PC-3 (cell line): ENCODE results near the gene MALRD1.

Experiments
- EZH2 ChIP-seq: fragments of 300-600 bp; sonication (generic); IDR thresholded peaks from one replicate; pipeline ENCODE4 v1.6.1; 2017; ENCODE audit warnings: antibody characterized with exemption, mild to moderate bottlenecking, low read length; ENCODE audit not compliant: unreplicated experiment
- TF ChIP-seq, protein P1 (sequence below): fragments of 300-600 bp; sonication (generic); conservative IDR thresholded peaks from 2 replicates; pipeline ENCODE4 v1.5.1; 2017; ENCODE audit warnings: antibody characterized with exemption, low read depth, mild to moderate bottlenecking, low read length

DNA sequence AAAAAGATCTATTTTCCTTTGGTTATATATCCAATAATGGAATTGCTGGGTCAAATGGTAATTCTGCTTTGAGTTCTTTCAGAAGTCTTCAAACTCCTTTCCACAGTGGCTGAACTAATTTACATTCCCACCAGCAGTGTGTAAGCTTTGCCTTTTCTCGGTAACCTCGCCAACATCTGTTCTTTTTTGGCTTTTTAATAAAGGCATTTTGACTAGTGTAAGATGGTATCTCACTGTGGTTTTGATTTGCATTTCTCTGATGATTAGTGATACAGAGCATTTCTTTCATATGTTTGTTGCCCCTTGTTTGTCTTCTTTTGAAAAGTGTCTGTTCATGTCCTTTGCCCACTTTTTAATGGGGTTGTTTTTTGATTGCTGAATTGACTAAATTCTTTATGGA lies 285.0 kb downstream of the MALRD1 start:
- TF ChIP-seq, protein P1, sequence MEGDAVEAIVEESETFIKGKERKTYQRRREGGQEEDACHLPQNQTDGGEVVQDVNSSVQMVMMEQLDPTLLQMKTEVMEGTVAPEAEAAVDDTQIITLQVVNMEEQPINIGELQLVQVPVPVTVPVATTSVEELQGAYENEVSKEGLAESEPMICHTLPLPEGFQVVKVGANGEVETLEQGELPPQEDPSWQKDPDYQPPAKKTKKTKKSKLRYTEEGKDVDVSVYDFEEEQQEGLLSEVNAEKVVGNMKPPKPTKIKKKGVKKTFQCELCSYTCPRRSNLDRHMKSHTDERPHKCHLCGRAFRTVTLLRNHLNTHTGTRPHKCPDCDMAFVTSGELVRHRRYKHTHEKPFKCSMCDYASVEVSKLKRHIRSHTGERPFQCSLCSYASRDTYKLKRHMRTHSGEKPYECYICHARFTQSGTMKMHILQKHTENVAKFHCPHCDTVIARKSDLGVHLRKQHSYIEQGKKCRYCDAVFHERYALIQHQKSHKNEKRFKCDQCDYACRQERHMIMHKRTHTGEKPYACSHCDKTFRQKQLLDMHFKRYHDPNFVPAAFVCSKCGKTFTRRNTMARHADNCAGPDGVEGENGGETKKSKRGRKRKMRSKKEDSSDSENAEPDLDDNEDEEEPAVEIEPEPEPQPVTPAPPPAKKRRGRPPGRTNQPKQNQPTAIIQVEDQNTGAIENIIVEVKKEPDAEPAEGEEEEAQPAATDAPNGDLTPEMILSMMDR: no peak
- TF ChIP-seq EZH2: no peak
